CD4-positive, alpha-beta memory T cell (primary cell): ENCODE data around the gene GRIK5. TPM values are rescaled to one million over a fixed set of nuclear protein-coding genes. Genes with fewer than 3 reads are reported as not detected.
"Not testable (repeated sequence)": the region's sequence is repeated elsewhere in the genome, so short reads cannot be mapped to it uniquely, and the experiment has no call there.

Experiments
- CTCF ChIA-PET: fragments of 350-600 bp; sonication (Branson Sonifier 250); formaldehyde crosslinking; loops from one replicate; lab custom pipeline; 2021; ENCODE audit warnings: inconsistent platforms; ENCODE audit not compliant: partially characterized antibody; lab: Charles Lee
- POLR2A ChIA-PET: fragments of 350-600 bp; sonication (Branson Sonifier 250); formaldehyde crosslinking; loops from one replicate; lab custom pipeline; 2021; ENCODE audit not compliant: partially characterized antibody; lab: Charles Lee
- DNase-seq, 5 donors: peaks; one replicate each; pipeline versions ENCODE4 v3.0.0 to v3.0.0-alpha.2; 2020 to 2022; ENCODE audit warnings: mixed read lengths in 1 of 5
- H3K27ac ChIP-seq: one replicate; pipeline ENCODE4 v1.7.0; 2013; ENCODE audit warnings: low read depth, low read length
- H3K27me3 ChIP-seq: 2 replicates; pipeline ENCODE4 v1.7.0; 2013; ENCODE audit warnings: mild to moderate bottlenecking, low read length, moderate library complexity; ENCODE audit not compliant: insufficient read depth
- H3K36me3 ChIP-seq: 2 replicates; pipeline ENCODE4 v1.7.0; 2013; ENCODE audit warnings: mild to moderate bottlenecking, low read length, moderate library complexity; ENCODE audit not compliant: insufficient read depth
- H3K4me1 ChIP-seq: 2 replicates; pipeline ENCODE4 v1.7.0; 2013; ENCODE audit warnings: mild to moderate bottlenecking, low read length, moderate library complexity; ENCODE audit not compliant: insufficient read depth
- H3K4me3 ChIP-seq, 2 donors: one replicate each; pipeline ENCODE4 v1.7.0; 2013; ENCODE audit warnings: low read length in 2 of 2, mild to moderate bottlenecking in 1 of 2
- H3K9me3 ChIP-seq, 2 donors: one replicate each; pipeline ENCODE4 v1.7.0; 2013; ENCODE audit warnings: low read length in 2 of 2, control low read depth in 1 of 2; ENCODE audit not compliant: control insufficient read depth in 1 of 2
- H3K27ac Mint-ChIP-seq, 7 donors: one replicate each; pipeline ENCODE4 v1.8.0; 2020 to 2021; ENCODE audit warnings: mixed read lengths in 7 of 7, mild to moderate bottlenecking in 6 of 7, inconsistent platforms in 3 of 7, moderate library complexity in 3 of 7
- H3K27me3 Mint-ChIP-seq, 2 donors: one replicate each; pipeline ENCODE4 v1.8.0; 2020 to 2021; ENCODE audit warnings: mixed read lengths in 2 of 2
- H3K36me3 Mint-ChIP-seq, 2 donors: one replicate each; pipeline ENCODE4 v1.8.0; 2020 to 2021; ENCODE audit warnings: mixed read lengths in 2 of 2, inconsistent platforms in 1 of 2, mild to moderate bottlenecking in 1 of 2
- H3K4me1 Mint-ChIP-seq, 4 donors: one replicate each; pipeline ENCODE4 v1.8.0; 2020 to 2021; ENCODE audit warnings: mixed read lengths in 4 of 4, mild to moderate bottlenecking in 1 of 4
- H3K4me3 Mint-ChIP-seq, 8 donors: one replicate each; pipeline ENCODE4 v1.8.0; 2020 to 2021; ENCODE audit warnings: mixed read lengths in 8 of 8, mild to moderate bottlenecking in 7 of 8, moderate library complexity in 6 of 8, inconsistent platforms in 3 of 8
- H3K9me3 Mint-ChIP-seq, 8 donors: one replicate each; pipeline ENCODE4 v1.8.0; 2020 to 2021; ENCODE audit warnings: mixed read lengths in 8 of 8, mild to moderate bottlenecking in 5 of 8, inconsistent platforms in 3 of 8, moderate library complexity in 1 of 8
- intact Hi-C: fragments of 100-400 bp; cut with micrococcal nuclease; formaldehyde crosslinking; loops from one replicate; pipeline ENCODE4 v1.15.1; 2023
- polyA plus RNA-seq, 2 donors: library from polyadenylated mRNA; unstranded; fragments of 300-500 nt; fragmentation: Illumina TruSeq; gene quantifications; one replicate each; pipeline ENCODE4 v1.2.3, GENCODE V29; 2021
- total RNA-seq, 2 experiments: library from RNA; stranded (reverse); gene quantifications; one replicate each; pipeline ENCODE4 v1.2.3, GENCODE V29; 2021

GRIK5 gene
- total and polyA plus RNA-seq, 4 experiments from 2014 or later = 0.12 to 0.17 TPM; not detected in 2

- DNase-seq = no peak
- peaks cover 7 to 9% (median 7%) of the 10 kb centered on the region in 4 donors for H3K4me1 Mint-ChIP-seq
- H3K36me3 Mint-ChIP-seq = no peaks in the 10 kb centered on the region
- intact Hi-C loops = no loop called here
- no peak overlapping the region for H3K4me3 Mint-ChIP-seq
- H3K9me3 Mint-ChIP-seq = no peaks in the 10 kb centered on the region
- Histone ChIP-seq H3K27ac (no peak overlapping the region), H3K9me3 (no peaks in the 10 kb centered on the region), H3K36me3 (no peaks in the 10 kb centered on the region), H3K27me3 (no peaks in the 10 kb centered on the region), H3K4me1 (no peaks in the 10 kb centered on the region), H3K4me3 (no peak overlapping the region)
- no peak overlapping the region for H3K27ac Mint-ChIP-seq
- ChIA-PET POLR2A (no interaction called here), CTCF (interaction anchor here (0.6 kb wide), 1 partner anchor 395 kb away, joined by 3 read pairs; no protein-coding TSS in a partner anchor)
- peaks cover 0 to 1% of the 10 kb centered on the region in 2 donors for H3K27me3 Mint-ChIP-seq
These were observed 18.6 kb downstream of the GRIK5 start for GRCh38 chr19:42051166-42052115.

GRCh38 chr19:42048992-42049391, 21.0 kb downstream of the GRIK5 start:
- peak overlapping the region in 3 of 7 donors; percentile 33 to 89 (median 42) for H3K27ac Mint-ChIP-seq
- H3K9me3 ChIP-seq = no peaks in the 10 kb centered on the region
- no peaks in the 10 kb centered on the region for H3K9me3 Mint-ChIP-seq
- H3K36me3 Mint-ChIP-seq = no peaks in the 10 kb centered on the region
- POLR2A ChIA-PET = no interaction called here
- H3K4me3 Mint-ChIP-seq = peak overlapping the region; percentile 61 to 88 (median 74)
- H3K4me1 ChIP-seq = no peaks in the 10 kb centered on the region
- H3K27ac ChIP-seq = no peak overlapping the region
- peaks cover 1 to 4% of the 10 kb centered on the region in 2 donors for H3K27me3 Mint-ChIP-seq
- CTCF ChIA-PET = no interaction called here
- H3K4me1 Mint-ChIP-seq = peaks cover 7 to 11% (median 7%) of the 10 kb centered on the region in 4 donors
- no peaks in the 10 kb centered on the region for H3K27me3 ChIP-seq
- DNase-seq = peak in 1 of 5 donors; percentile 13
- intact Hi-C loops = no loop called here
- H3K4me3 ChIP-seq = no peak overlapping the region
- no peaks in the 10 kb centered on the region for H3K36me3 ChIP-seq

GRCh38 chr19:42045575-42045974, 24.4 kb downstream of the GRIK5 start:
- H3K4me3 Mint-ChIP-seq = no peak overlapping the region
- peaks cover 3 to 7% of the 10 kb centered on the region in 2 donors for H3K27me3 Mint-ChIP-seq
- intact Hi-C loops = no loop called here
- Histone ChIP-seq H3K27ac (no peak overlapping the region), H3K9me3 (no peaks in the 10 kb centered on the region), H3K27me3 (no peaks in the 10 kb centered on the region), H3K4me3 (no peak overlapping the region), H3K36me3 (no peaks in the 10 kb centered on the region), H3K4me1 (no peaks in the 10 kb centered on the region)
- ChIA-PET CTCF (interaction anchor here (1.9 to 4.5 kb wide), 2 partner anchors 11 to 17 kb away, joined by 6 to 18 read pairs; no protein-coding TSS in a partner anchor), POLR2A (no interaction called here)
- no peak overlapping the region for H3K27ac Mint-ChIP-seq
- H3K9me3 Mint-ChIP-seq = no peaks in the 10 kb centered on the region
- H3K4me1 Mint-ChIP-seq = peaks cover 5 to 9% (median 7%) of the 10 kb centered on the region in 4 donors
- DNase-seq = no peak
- H3K36me3 Mint-ChIP-seq = no peaks in the 10 kb centered on the region

- intact Hi-C loops = no loop called here
- no peak for DNase-seq
- H3K4me1 ChIP-seq = no peaks in the 10 kb centered on the region
- Mint-ChIP-seq H3K4me1 (peaks cover 0 to 1% (median 0%) of the 10 kb centered on the region in 4 donors), H3K4me3 (no peak overlapping the region), H3K9me3 (no peaks in the 10 kb centered on the region), H3K36me3 (no peaks in the 10 kb centered on the region), H3K27me3 (peaks cover 1 to 7% of the 10 kb centered on the region in 2 donors), H3K27ac (no peak overlapping the region)
- no peaks in the 10 kb centered on the region for H3K9me3 ChIP-seq
- no peak overlapping the region for H3K27ac ChIP-seq
- ChIA-PET POLR2A (no interaction called here), CTCF (interaction anchor here (1.0 kb wide), 1 partner anchor 8 kb away, joined by 3 read pairs; no protein-coding TSS in a partner anchor)
- no peaks in the 10 kb centered on the region for H3K36me3 ChIP-seq
- no peak overlapping the region for H3K4me3 ChIP-seq
- no peaks in the 10 kb centered on the region for H3K27me3 ChIP-seq
These were observed 27.4 kb downstream of the GRIK5 start for GRCh38 chr19:42042455-42043170.

- H3K36me3 Mint-ChIP-seq, intact Hi-C loops, H3K27ac ChIP-seq, H3K27ac Mint-ChIP-seq, H3K4me3 Mint-ChIP-seq, H3K4me1 Mint-ChIP-seq, DNase-seq, H3K4me3 ChIP-seq, H3K27me3 ChIP-seq, H3K4me1 ChIP-seq, H3K9me3 Mint-ChIP-seq, H3K36me3 ChIP-seq, H3K9me3 ChIP-seq, H3K27me3 Mint-ChIP-seq: not testable (repeated sequence)
- POLR2A ChIA-PET = interaction anchor here (0.5 kb wide), 1 partner anchor 54 kb away, joined by 3 read pairs; no protein-coding TSS in a partner anchor
- CTCF ChIA-PET = interaction anchor here (1.7 kb wide), 1 partner anchor 9 kb away, joined by 6 read pairs; no protein-coding TSS in a partner anchor
These were observed 29.5 kb downstream of the GRIK5 start for GRCh38 chr19:42040491-42040890.

GRCh38 chr19:42040031-42040430, 30.0 kb downstream of the GRIK5 start:
- intact Hi-C loops = no loop called here
- Mint-ChIP-seq H3K27me3 (peaks cover 1 to 3% of the 10 kb centered on the region in 2 donors), H3K36me3 (no peaks in the 10 kb centered on the region), H3K4me3 (no peak overlapping the region), H3K27ac (no peak overlapping the region), H3K4me1 (no peaks in the 10 kb centered on the region), H3K9me3 (no peaks in the 10 kb centered on the region)
- no peak overlapping the region for H3K27ac ChIP-seq
- H3K4me1 ChIP-seq = no peaks in the 10 kb centered on the region
- no peak for DNase-seq
- no peaks in the 10 kb centered on the region for H3K27me3 ChIP-seq
- ChIA-PET CTCF (interaction anchor here (1.7 kb wide), 1 partner anchor 8 kb away, joined by 6 read pairs; no protein-coding TSS in a partner anchor), POLR2A (interaction anchor here (0.5 kb wide), 1 partner anchor 53 kb away, joined by 3 read pairs; no protein-coding TSS in a partner anchor)
- no peaks in the 10 kb centered on the region for H3K9me3 ChIP-seq
- no peak overlapping the region for H3K4me3 ChIP-seq
- H3K36me3 ChIP-seq = no peaks in the 10 kb centered on the region

- no peak overlapping the region for H3K27ac ChIP-seq
- Mint-ChIP-seq H3K27ac (no peak overlapping the region), H3K4me3 (no peak overlapping the region), H3K4me1 (peaks cover 0 to 4% (median 2%) of the 10 kb centered on the region in 4 donors), H3K9me3 (no peaks in the 10 kb centered on the region), H3K27me3 (peaks cover 3% of the 10 kb centered on the region in 2 donors), H3K36me3 (no peaks in the 10 kb centered on the region)
- no peak overlapping the region for H3K4me3 ChIP-seq
- POLR2A ChIA-PET = no interaction called here
- H3K9me3 ChIP-seq = no peaks in the 10 kb centered on the region
- DNase-seq = no peak
- intact Hi-C loops = no loop called here
- H3K4me1 ChIP-seq = no peaks in the 10 kb centered on the region
- H3K36me3 ChIP-seq = no peaks in the 10 kb centered on the region
- CTCF ChIA-PET = no interaction called here
- H3K27me3 ChIP-seq = no peaks in the 10 kb centered on the region
These were observed 31.3 kb downstream of the GRIK5 start for GRCh38 chr19:42038666-42039065.
